ENCODE data around the gene SEMA7A.

Gene SEMA7A

DNA sequence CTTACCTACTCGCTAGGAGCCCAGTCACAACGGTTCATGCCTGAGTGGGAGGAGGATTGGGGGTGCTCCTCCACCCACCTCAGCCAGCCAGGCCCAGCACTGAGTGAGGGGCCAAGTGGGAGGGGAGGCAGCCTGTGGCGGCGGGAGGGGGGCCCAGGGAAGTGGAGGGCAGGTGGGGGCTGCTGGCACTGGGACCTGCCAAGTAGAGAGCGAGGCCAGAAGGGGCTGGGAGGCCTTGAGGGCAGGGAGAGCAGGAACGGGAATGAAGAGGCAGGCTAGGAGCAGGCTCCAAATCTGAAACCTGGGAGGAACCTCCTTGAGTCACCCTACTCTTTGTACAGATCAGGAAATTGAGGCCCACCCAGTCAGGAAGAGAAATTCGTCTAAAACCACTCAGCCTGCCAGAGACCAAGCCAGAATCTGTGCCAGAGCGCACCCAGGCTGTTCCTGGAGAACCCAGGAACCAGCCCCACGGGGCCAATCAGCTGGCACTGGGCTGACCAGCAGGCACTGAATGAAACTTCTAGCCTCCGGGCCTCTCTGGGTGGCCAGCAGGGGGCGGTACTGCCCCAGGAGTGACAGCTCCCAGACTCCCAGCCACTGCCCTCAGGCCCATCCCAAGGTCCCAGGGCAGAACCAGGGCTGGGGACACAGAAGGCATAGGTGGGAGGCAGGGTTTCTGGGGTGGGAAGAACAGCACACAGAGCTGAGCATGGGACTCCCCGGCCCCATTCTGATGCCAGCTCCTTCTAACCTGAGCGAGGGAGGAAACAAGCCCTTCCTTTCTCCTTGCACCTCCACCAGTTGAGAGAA, 51.5 kb downstream of the SEMA7A start:
- peak; percentile 85 to 89 for DNase-seq (ENCODE audit: low read depth in 1 of 2, low spot score in 1 of 2)
- in situ Hi-C loops (cut with HindIII; ENCODE audit: low pct_unique_long_range_greater_than_20kb, low sequenced_read_pairs), result no loop called here
- TF ChIP-seq JUND (IDR thresholded peaks at IDR 0.05; ENCODE audit: low read depth), result no peak

- in situ Hi-C loops (cut with HindIII; ENCODE audit: low pct_unique_long_range_greater_than_20kb, low sequenced_read_pairs), result no loop called here
- TF ChIP-seq JUND (IDR thresholded peaks at IDR 0.05; ENCODE audit: low read depth), result no peak
- no peak for DNase-seq (ENCODE audit: low read depth in 1 of 2, low spot score in 1 of 2)
Measured at GRCh38 chr15:74381481-74381880, 52.3 kb downstream of the SEMA7A start.

GRCh38 chr15:74381190-74381453, 52.6 kb downstream of the SEMA7A start:
- DNase-seq (ENCODE audit: low read depth in 1 of 2, low spot score in 1 of 2), result no peak
- TF ChIP-seq JUND (IDR thresholded peaks at IDR 0.05; ENCODE audit: low read depth), result no peak
- in situ Hi-C loops (cut with HindIII; ENCODE audit: low pct_unique_long_range_greater_than_20kb, low sequenced_read_pairs), result no loop called here

- in situ Hi-C loops (cut with HindIII; ENCODE audit: low pct_unique_long_range_greater_than_20kb, low sequenced_read_pairs), result no loop called here
- TF ChIP-seq JUND (IDR thresholded peaks at IDR 0.05; ENCODE audit: low read depth), result no peak
- no peak for DNase-seq (ENCODE audit: low read depth in 1 of 2, low spot score in 1 of 2)
Measured at GRCh38 chr15:74380361-74381189, 53.2 kb downstream of the SEMA7A start.

DNA sequence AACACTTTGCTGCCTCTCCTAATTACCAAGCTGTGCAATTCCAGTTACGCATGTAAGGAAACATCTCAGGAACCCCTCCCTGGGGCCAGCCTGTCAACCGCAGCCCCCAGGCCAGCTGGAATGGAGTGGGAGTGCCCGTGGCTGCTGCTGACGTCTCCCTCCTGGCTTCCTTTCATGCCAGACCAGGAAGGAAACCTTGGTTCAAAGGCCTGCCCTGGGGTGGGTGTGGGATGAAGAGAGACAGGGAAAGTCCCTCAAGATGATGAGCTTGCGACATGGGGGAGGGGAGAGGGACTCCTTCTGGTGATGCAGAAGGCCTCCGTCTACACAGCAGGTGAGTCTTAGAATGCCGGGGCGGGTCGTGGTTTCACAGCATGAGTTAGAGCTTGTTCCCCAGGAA, 54.9 kb downstream of the SEMA7A start:
- no peak for DNase-seq (ENCODE audit: low read depth in 1 of 2, low spot score in 1 of 2)
- no peak for TF ChIP-seq JUND (IDR thresholded peaks at IDR 0.05; ENCODE audit: low read depth)
- in situ Hi-C loops (cut with HindIII; ENCODE audit: low pct_unique_long_range_greater_than_20kb, low sequenced_read_pairs), result no loop called here

DNA sequence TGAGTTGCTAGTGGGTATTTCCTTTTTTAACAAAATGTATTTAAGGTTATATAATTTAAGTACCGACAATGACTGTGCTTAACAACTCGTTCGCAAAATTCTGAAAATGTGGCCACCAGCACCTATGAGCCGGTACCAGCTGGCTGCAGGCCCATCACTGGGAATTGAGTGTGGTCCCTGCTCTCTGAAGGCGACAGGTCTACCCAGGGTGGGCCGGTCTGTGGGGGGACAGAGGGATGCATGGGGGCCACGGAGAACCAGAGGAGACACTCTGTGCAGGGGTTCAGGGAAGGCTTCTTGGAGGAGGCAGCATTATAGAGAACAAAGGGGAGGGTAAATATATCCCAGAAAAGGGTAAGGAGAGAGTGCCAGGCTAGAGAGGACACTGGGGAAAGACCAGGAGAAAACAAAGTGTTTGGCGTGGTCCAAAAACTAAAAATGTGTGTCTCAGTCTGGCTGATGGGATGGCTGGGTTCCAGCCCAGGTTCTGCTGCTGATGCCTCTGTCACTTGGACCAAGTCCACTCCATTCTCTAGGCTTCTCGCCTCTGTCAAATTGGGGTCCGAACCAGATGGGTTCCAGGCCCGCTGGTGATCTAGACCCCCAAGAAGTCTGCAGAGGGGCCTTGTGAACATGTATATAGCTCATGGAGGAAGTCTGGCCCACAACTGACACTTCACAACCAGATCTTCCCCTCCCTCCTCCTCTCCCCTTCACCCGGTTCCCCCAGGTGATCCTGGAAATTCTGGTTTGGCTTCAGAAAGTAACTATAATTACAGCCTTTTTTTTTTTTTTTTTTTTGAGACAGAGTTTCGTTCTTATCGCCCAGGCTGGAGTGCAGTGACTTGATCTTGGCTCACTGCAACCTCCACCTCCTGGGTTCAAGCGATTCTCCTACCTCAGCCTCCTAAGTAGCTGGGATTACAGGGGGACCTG, 55.7 kb downstream of the SEMA7A start:
- TF ChIP-seq JUND (IDR thresholded peaks at IDR 0.05; ENCODE audit: low read depth), result no peak

GRCh38 chr15:74376825-74377581, 56.8 kb downstream of the SEMA7A start:
- in situ Hi-C loops (cut with HindIII; ENCODE audit: low pct_unique_long_range_greater_than_20kb, low sequenced_read_pairs), result no loop called here
- no peak for DNase-seq (ENCODE audit: low read depth in 1 of 2, low spot score in 1 of 2)
- TF ChIP-seq JUND (IDR thresholded peaks at IDR 0.05; ENCODE audit: low read depth), result no peak

More for the DNA sequence above, 55.7 kb downstream of the SEMA7A start:
- DNase-seq (ENCODE audit: low read depth in 1 of 2, low spot score in 1 of 2), result no peak
- in situ Hi-C loops (cut with HindIII; ENCODE audit: low pct_unique_long_range_greater_than_20kb, low sequenced_read_pairs), result no loop called here

DNA sequence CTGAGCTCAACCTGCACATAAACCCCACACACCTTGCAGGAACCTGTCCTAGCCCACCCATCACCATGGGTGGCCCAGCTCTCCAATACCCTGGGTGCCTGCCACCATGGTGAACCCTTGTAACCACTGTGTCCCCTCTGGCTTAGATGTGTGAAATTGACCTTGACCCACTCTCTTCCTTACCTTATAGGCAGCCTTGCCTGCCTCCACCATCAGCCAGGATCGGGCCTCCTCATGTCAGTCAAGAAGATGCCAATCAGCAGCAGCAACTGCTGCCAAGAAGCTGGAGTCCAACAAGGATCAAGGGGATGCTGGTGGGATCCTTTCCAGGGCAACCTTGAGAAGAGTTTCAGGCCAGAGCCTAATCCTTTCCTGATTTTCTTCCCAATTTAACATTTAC, 57.5 kb downstream of the SEMA7A start:
- no peak for DNase-seq (ENCODE audit: low read depth in 1 of 2, low spot score in 1 of 2)
- TF ChIP-seq JUND (IDR thresholded peaks at IDR 0.05; ENCODE audit: low read depth), result no peak
- in situ Hi-C loops (cut with HindIII; ENCODE audit: low pct_unique_long_range_greater_than_20kb, low sequenced_read_pairs), result no loop called here

GRCh38 chr15:74375303-74375693, 58.5 kb downstream of the SEMA7A start:
- TF ChIP-seq JUND (IDR thresholded peaks at IDR 0.05; ENCODE audit: low read depth), result no peak
- in situ Hi-C loops (cut with HindIII; ENCODE audit: low pct_unique_long_range_greater_than_20kb, low sequenced_read_pairs), result no loop called here
- peak; percentile 65 to 93 for DNase-seq (ENCODE audit: low read depth in 1 of 2, low spot score in 1 of 2)

- in situ Hi-C loops (cut with HindIII; ENCODE audit: low pct_unique_long_range_greater_than_20kb, low sequenced_read_pairs), result no loop called here
Measured at GRCh38 chr15:74374648-74375302, 59.0 kb downstream of the SEMA7A start.

More at GRCh38 chr15:74374648-74375302, 59.0 kb downstream of the SEMA7A start:
- TF ChIP-seq JUND (IDR thresholded peaks at IDR 0.05; ENCODE audit: low read depth), result no peak
- DNase-seq (ENCODE audit: low read depth in 1 of 2, low spot score in 1 of 2), result no peak
